ENCODE measurements around the gene RAB29.

The RAB29 gene

DNA sequence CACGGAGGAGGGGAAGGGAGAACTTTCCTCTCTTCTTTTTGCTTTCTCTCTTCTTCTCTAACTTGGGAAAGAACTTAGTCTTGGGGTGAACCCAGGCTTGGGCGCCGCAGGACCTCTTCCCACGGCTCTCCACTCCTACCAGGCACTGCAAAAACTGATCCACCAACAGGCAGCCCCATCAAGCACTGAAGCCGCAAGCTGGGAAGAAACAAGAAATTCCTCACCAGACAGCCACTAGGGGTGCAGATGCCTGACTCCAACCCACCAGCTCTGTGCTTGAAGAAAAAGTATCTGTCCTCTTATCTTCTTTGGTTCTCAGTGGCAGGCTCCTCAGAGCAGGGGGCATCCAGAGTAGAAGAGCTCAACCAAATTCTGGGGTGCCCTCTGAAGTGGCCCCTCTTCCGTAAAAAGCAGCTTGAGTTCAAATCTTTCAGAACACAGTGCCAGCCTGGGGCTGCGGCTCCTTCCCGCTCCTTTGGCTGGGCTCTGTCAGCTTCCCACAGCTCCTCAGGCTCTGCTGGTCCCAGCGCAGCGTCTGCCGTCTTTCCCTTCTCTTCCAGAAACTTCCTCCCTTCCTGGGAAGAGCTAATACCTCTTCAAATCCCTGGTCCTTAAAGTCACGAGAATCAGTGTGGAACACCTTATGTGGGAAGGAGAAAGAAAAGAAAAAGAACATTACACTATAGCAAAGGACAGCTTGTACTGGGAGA lies 35.3 kb upstream of the RAB29 start:
- Histone ChIP-seq H3K27ac (ENCODE audit: low read depth, low read length) (no peak overlapping the region), H3K9me2 (replicated peaks; ENCODE audit: insufficient read depth, low read length) (no peaks in the 10 kb centered on the region), H2AFZ (ENCODE audit: low read depth, low read length, severe bottlenecking) (no peak overlapping the region), H3K36me3 (ENCODE audit: low read length) (no peaks in the 10 kb centered on the region), H4K20me1 (ENCODE audit: low read depth, low read length) (no peaks in the 10 kb centered on the region), H3K27me3 (ENCODE audit: low read length) (no peaks in the 10 kb centered on the region), H3K4me2 (ENCODE audit: low read depth, low read length, poor library complexity, severe bottlenecking) (peak overlapping the region; percentile 92), H3K79me2 (ENCODE audit: insufficient read depth, low read length) (peaks cover 52% of the 10 kb centered on the region), H3K4me3 (ENCODE audit: insufficient read depth, low read length, poor library complexity, severe bottlenecking) (no peak overlapping the region), H3F3A (ENCODE audit: insufficient read depth) (no peaks in the 10 kb centered on the region), H3K9me3 (ENCODE audit: insufficient read depth, low read length) (no peaks in the 10 kb centered on the region), H3K9ac (ENCODE audit: low read length) (no peak overlapping the region)
- TF ChIP-seq EZH2phosphoT487 (conservative IDR thresholded peaks at IDR 0.05; ENCODE audit: low read length): no peak
- TF ChIP-seq CTCF (IDR thresholded peaks at IDR 0.05; ENCODE audit: insufficient read depth, low read length, poor library complexity, severe bottlenecking): no peak

GRCh38 chr1:205809942-205810345 lies 34.7 kb upstream of the RAB29 start:
- Histone ChIP-seq H3K4me2 (ENCODE audit: low read depth, low read length, poor library complexity, severe bottlenecking) (peak overlapping the region; percentile 36), H3K36me3 (ENCODE audit: low read length) (no peaks in the 10 kb centered on the region), H3K4me3 (ENCODE audit: insufficient read depth, low read length, poor library complexity, severe bottlenecking) (no peak overlapping the region)

GRCh38 chr1:205809469-205809868 lies 34.2 kb upstream of the RAB29 start:
- Histone ChIP-seq H3K79me2 (ENCODE audit: insufficient read depth, low read length) (peaks cover 59% of the 10 kb centered on the region), H3K36me3 (ENCODE audit: low read length) (no peaks in the 10 kb centered on the region), H3F3A (ENCODE audit: insufficient read depth) (no peaks in the 10 kb centered on the region), H4K20me1 (ENCODE audit: low read depth, low read length) (no peaks in the 10 kb centered on the region), H2AFZ (ENCODE audit: low read depth, low read length, severe bottlenecking) (no peak overlapping the region), H3K27ac (ENCODE audit: low read depth, low read length) (no peak overlapping the region), H3K27me3 (ENCODE audit: low read length) (no peaks in the 10 kb centered on the region), H3K9ac (ENCODE audit: low read length) (no peak overlapping the region), H3K4me3 (ENCODE audit: insufficient read depth, low read length, poor library complexity, severe bottlenecking) (no peak overlapping the region), H3K4me2 (ENCODE audit: low read depth, low read length, poor library complexity, severe bottlenecking) (peak overlapping the region; percentile 36), H3K9me2 (replicated peaks; ENCODE audit: insufficient read depth, low read length) (no peaks in the 10 kb centered on the region), H3K9me3 (ENCODE audit: insufficient read depth, low read length) (no peaks in the 10 kb centered on the region)
- no peak for TF ChIP-seq EZH2phosphoT487 (conservative IDR thresholded peaks at IDR 0.05; ENCODE audit: low read length)
- no peak for TF ChIP-seq CTCF (IDR thresholded peaks at IDR 0.05; ENCODE audit: insufficient read depth, low read length, poor library complexity, severe bottlenecking)

More at GRCh38 chr1:205809942-205810345, 34.7 kb upstream of the RAB29 start:
- no peaks in the 10 kb centered on the region for H3K9me3 ChIP-seq (ENCODE audit: insufficient read depth, low read length)
- H2AFZ ChIP-seq (ENCODE audit: low read depth, low read length, severe bottlenecking): no peak overlapping the region
- no peaks in the 10 kb centered on the region for H3K27me3 ChIP-seq (ENCODE audit: low read length)
- no peaks in the 10 kb centered on the region for H3F3A ChIP-seq (ENCODE audit: insufficient read depth)
- no peaks in the 10 kb centered on the region for H3K9me2 ChIP-seq (replicated peaks; ENCODE audit: insufficient read depth, low read length)
- TF ChIP-seq CTCF (IDR thresholded peaks at IDR 0.05; ENCODE audit: insufficient read depth, low read length, poor library complexity, severe bottlenecking): no peak
- no peak for TF ChIP-seq EZH2phosphoT487 (conservative IDR thresholded peaks at IDR 0.05; ENCODE audit: low read length)
- no peak overlapping the region for H3K27ac ChIP-seq (ENCODE audit: low read depth, low read length)
- no peaks in the 10 kb centered on the region for H4K20me1 ChIP-seq (ENCODE audit: low read depth, low read length)
- no peak overlapping the region for H3K9ac ChIP-seq (ENCODE audit: low read length)
- H3K79me2 ChIP-seq (ENCODE audit: insufficient read depth, low read length): peaks cover 56% of the 10 kb centered on the region
